GM10266 (cell line): Measurements from ENCODE around the gene APOL4.

Source experiments
- DNase-seq: peaks from one replicate; pipeline ENCODE4 v3.0.0; 2012; ENCODE audit errors: extremely low spot score
- CTCF ChIP-seq: IDR thresholded peaks from 2 replicates; pipeline ENCODE4 v1.5.1; 2012; ENCODE audit warnings: mild to moderate bottlenecking, low read depth; ENCODE audit not compliant: control insufficient read depth, insufficient read depth; ENCODE audit errors: missing control alignments

APOL4 gene

GRCh38 chr22:36184433-36185025 is 17.1 kb downstream of the APOL4 start:
- TF ChIP-seq CTCF, result no peak
- no peak for DNase-seq

GRCh38 chr22:36183446-36183845 is 18.2 kb downstream of the APOL4 start:
- DNase-seq, result no peak
- TF ChIP-seq CTCF, result no peak

GRCh38 chr22:36182857-36183256 is 18.8 kb downstream of the APOL4 start:
- DNase-seq, result no peak
- TF ChIP-seq CTCF, result no peak

DNA sequence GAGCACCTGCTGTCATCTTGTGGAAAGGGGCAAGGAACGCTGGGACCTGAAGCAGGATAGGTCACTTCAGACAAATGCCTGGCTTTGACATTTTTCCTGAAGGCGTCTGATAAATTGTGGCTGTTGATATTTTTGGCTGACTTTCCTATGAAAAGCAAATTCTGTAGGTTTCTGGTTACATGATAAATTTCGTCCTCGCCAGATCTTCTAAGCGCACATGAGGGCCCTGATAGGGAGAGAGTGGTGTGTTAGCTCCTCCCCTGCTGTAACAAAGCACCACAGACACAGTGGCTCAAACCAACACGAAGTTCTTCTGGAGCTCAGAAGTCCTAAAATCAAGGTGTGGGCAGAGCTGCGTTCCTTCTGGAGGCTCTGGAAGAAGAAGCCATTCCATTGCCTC is 19.6 kb downstream of the APOL4 start:
- no peak for TF ChIP-seq CTCF
- no peak for DNase-seq

DNA sequence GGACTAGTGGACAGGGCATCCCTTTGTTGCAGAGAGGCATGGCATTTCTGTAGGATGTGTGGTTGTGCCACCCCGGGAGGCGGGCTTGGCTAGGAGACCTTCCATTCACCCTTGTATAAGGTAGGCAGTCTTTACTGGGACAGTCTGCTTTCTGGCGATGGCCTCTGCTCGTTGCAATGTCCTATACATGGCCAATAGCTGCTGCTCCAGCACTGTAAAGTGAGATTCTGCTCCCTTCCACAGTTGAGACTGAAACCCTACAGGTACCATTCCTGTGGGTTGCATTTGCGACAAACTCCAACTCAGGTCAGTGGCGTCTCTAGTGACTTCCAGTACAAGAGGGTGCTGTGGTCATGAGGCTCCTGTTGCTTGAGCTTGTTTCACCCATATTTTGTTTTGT is 20.7 kb downstream of the APOL4 start:
- no peak for DNase-seq
- no peak for TF ChIP-seq CTCF

DNA sequence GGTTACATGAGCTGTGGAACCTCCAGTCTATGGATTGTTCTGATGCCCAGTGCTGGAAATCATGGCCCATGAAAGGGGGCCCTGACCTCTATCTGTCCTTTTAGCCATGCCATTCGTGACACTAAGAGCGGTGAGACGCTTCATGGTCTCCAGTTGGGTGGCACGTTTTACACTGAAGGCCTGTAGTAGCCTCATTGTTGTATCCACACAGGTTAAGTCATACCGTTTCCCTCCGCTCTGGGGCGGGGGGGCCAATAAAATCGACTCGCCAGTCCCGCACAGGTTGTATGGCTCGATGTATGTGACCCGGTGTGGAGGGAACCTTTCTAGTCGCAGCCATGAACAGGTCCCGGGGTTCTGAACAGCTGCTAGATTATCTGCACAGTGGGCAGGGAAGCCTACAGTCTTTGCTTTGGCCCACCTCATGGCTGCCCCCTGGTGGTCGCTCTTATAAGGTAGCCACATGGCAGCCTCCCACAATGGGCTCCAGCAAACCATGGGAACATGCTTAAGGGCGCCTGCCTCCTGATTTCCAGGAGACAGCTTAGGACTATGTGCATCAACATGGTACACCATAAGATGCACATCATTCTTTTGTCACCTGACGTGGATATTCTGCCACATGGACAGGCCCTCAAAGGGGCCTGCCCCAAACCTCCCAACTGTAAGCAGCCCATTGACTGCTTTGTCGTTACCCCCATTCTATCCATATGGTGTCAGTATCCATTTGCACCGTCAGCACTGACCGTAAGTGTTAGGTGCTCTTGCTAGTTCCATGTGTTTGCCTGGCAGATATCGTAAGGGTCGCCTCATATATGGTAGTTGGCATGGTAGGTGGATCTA is 21.4 kb downstream of the APOL4 start:
- TF ChIP-seq CTCF, result peak; percentile 80
- peak; percentile 81 for DNase-seq

GRCh38 chr22:36177160-36177559 is 24.4 kb downstream of the APOL4 start:
- DNase-seq, result no peak
- no peak for TF ChIP-seq CTCF
